A673 (cell line): ENCODE results near the gene RASGRP2.

Experiments
- CTCF ChIP-seq: fragments of 300-800, 200-600 bp; sonication (generic); conservative IDR thresholded peaks from 2 replicates; pipeline ENCODE4 v1.5.1; 2017; ENCODE audit warnings: low read depth, mild to moderate bottlenecking, antibody characterized with exemption, low read length, moderate library complexity, mixed read lengths
- EZH2 ChIP-seq: fragments of 200-600 bp; sonication (generic); IDR thresholded peaks from 2 replicates; pipeline ENCODE4 v1.6.1; 2017; ENCODE audit warnings: borderline replicate concordance, low read depth, mild to moderate bottlenecking, mixed read lengths, antibody characterized with exemption, low read length; ENCODE audit not compliant: poor library complexity, severe bottlenecking

- TF ChIP-seq CTCF, result no peak
- TF ChIP-seq EZH2, result no peak
Measured at GRCh38 chr11:64695548-64695947, 48.4 kb downstream of the RASGRP2 start.
